T-helper 2 cell (primary cell): ENCODE measurements around the gene RYR2.

Experiments
- DNase-seq, 5 experiments: peaks; one replicate each; pipeline versions ENCODE4 v3.0.0 to v3.0.0-alpha.2; 2012 to 2022
- total RNA-seq, 2 donors: gene quantifications; one replicate each; lab custom pipeline; 2026; lab: John Stamatoyannopoulos, UW

RYR2 gene
- 0 to 0.27 reads per million in 2 donors for total RNA-seq

GRCh38 chr1:237041795-237042525 is at the start of gene RYR2:
TSS of gene RYR2 (plus strand) at chr1:237042184. CDS start at chr1:237042522, 338 bp downstream.
- peak in 1 of 5 experiments; percentile 63 for DNase-seq

- no peak for DNase-seq
These were observed 49.5 kb upstream of the RYR2 start for GRCh38 chr1:236992449-236992848.

GRCh38 chr1:236994450-236994849 is 47.5 kb upstream of the RYR2 start:
- no peak for DNase-seq

- no peak for DNase-seq
These were observed 44.6 kb upstream of the RYR2 start for GRCh38 chr1:236997361-236997760.

GRCh38 chr1:236997882-236998281 is 44.1 kb upstream of the RYR2 start:
- DNase-seq = no peak

- DNase-seq = no peak
These were observed 43.4 kb upstream of the RYR2 start for GRCh38 chr1:236998546-236998945.

GRCh38 chr1:237000191-237000590 is 41.8 kb upstream of the RYR2 start:
- DNase-seq = no peak

- DNase-seq = no peak
These were observed 38.5 kb upstream of the RYR2 start for GRCh38 chr1:237003516-237003915.

- no peak for DNase-seq
These were observed 37.9 kb upstream of the RYR2 start, which contains the start of gene MT1HL1 for GRCh38 chr1:237004116-237004515. TSS of gene MT1HL1 (minus strand) at chr1:237004441. CDS start at chr1:237004372, 69 bp downstream.

- no peak for DNase-seq
These were observed 36.3 kb upstream of the RYR2 start for GRCh38 chr1:237005674-237006073.

GRCh38 chr1:237007147-237007881 is 34.7 kb upstream of the RYR2 start:
- DNase-seq = no peak

GRCh38 chr1:237009611-237010010 is 32.4 kb upstream of the RYR2 start:
- no peak for DNase-seq

GRCh38 chr1:237011432-237011831 is 30.6 kb upstream of the RYR2 start:
- DNase-seq = no peak

- DNase-seq = no peak
These were observed 29.6 kb upstream of the RYR2 start for GRCh38 chr1:237012361-237012760.

GRCh38 chr1:237012788-237013383 is 29.1 kb upstream of the RYR2 start:
- DNase-seq = no peak

GRCh38 chr1:237013608-237014007 is 28.4 kb upstream of the RYR2 start:
- DNase-seq = no peak

GRCh38 chr1:237016626-237017025 is 25.4 kb upstream of the RYR2 start:
- DNase-seq = no peak

- no peak for DNase-seq
These were observed 23.1 kb upstream of the RYR2 start for GRCh38 chr1:237018896-237019295.

- no peak for DNase-seq
These were observed 16.5 kb upstream of the RYR2 start for GRCh38 chr1:237025358-237026074.

GRCh38 chr1:237029240-237029639 is 12.7 kb upstream of the RYR2 start:
- no peak for DNase-seq

GRCh38 chr1:237029850-237030535 is 12.0 kb upstream of the RYR2 start:
- DNase-seq = no peak

GRCh38 chr1:237031480-237031879 is 10.5 kb upstream of the RYR2 start:
- DNase-seq = no peak
